Measurements from ENCODE around the gene ORAI3. TPM values are rescaled to one million over a fixed set of nuclear protein-coding genes. Genes with fewer than 3 reads are reported as not detected.

The ORAI3 gene
- total RNA-seq, 1 experiment from 2014 or later: 10.8 TPM

- Mint-ChIP-seq H3K4me3 (no peak overlapping the region), H3K4me1 (peaks cover 13% of the 10 kb centered on the region), H3K27ac (no peak overlapping the region), H3K9me3 (no peaks in the 10 kb centered on the region), H3K36me3 (peaks cover 50% of the 10 kb centered on the region), H3K27me3 (ENCODE audit: low read depth) (no peaks in the 10 kb centered on the region)
- ATAC-seq: peak; percentile 97
- no peak for TF ChIP-seq ZNF416 (CRISPR knock-in tag; IDR thresholded peaks at IDR 0.05)
- no peak for TF ChIP-seq IRF2 (CRISPR knock-in tag; IDR thresholded peaks at IDR 0.05; ENCODE audit: borderline replicate concordance, low read depth)
- TF ChIP-seq SOX15 (CRISPR knock-in tag; IDR thresholded peaks at IDR 0.05): no peak
- TF ChIP-seq USF1 (CRISPR knock-in tag; IDR thresholded peaks at IDR 0.05): peak; percentile 50; the same call in 1 of the 2 replicates
- no peak for TF ChIP-seq ZNF138 (CRISPR knock-in tag; conservative IDR thresholded peaks at IDR 0.05)
- no peak for TF ChIP-seq ZNF423 (CRISPR knock-in tag; IDR thresholded peaks at IDR 0.05)
- no peak for TF ChIP-seq ESRRA (CRISPR knock-in tag; IDR thresholded peaks at IDR 0.05; ENCODE audit: borderline replicate concordance)
- TF ChIP-seq NFATC4 (CRISPR knock-in tag; IDR thresholded peaks at IDR 0.05): no peak
- no peak for TF ChIP-seq ZNF219 (CRISPR knock-in tag; IDR thresholded peaks at IDR 0.05; ENCODE audit: borderline replicate concordance)
- no peak for TF ChIP-seq ZNF121 (CRISPR knock-in tag; IDR thresholded peaks at IDR 0.05)
- TF ChIP-seq PREB (CRISPR knock-in tag; IDR thresholded peaks at IDR 0.05; ENCODE audit: borderline replicate concordance): no peak
- peak; percentile 56 for TF ChIP-seq USF2 (CRISPR knock-in tag; IDR thresholded peaks at IDR 0.05)
- TF ChIP-seq ZNF232 (CRISPR knock-in tag; IDR thresholded peaks at IDR 0.05): no peak
- TF ChIP-seq GRHL2 (CRISPR knock-in tag; IDR thresholded peaks at IDR 0.05; ENCODE audit: insufficient replicate concordance, severe bottlenecking): no peak
- TF ChIP-seq E2F4 (CRISPR knock-in tag; IDR thresholded peaks at IDR 0.05; ENCODE audit: borderline replicate concordance, low read depth): no peak
- no peak for TF ChIP-seq RORB (CRISPR knock-in tag; IDR thresholded peaks at IDR 0.05)
- no peak for TF ChIP-seq PRRX2 (CRISPR knock-in tag; IDR thresholded peaks at IDR 0.05)
- no peak for TF ChIP-seq NR2C2 (CRISPR knock-in tag; IDR thresholded peaks at IDR 0.05)
- TF ChIP-seq ZBTB21 (CRISPR knock-in tag; IDR thresholded peaks at IDR 0.05; ENCODE audit: borderline replicate concordance): no peak
- 0 out of 2 replicates have a peak, but pooled peaks have one; percentile 13 for TF ChIP-seq SP1 (CRISPR knock-in tag; conservative IDR thresholded peaks at IDR 0.05)
- TF ChIP-seq CTCF (IDR thresholded peaks at IDR 0.05): peak; percentile 81
- peak; percentile 48; the same call in 1 of the 2 replicates for TF ChIP-seq HMGXB4 (CRISPR knock-in tag; IDR thresholded peaks at IDR 0.05)
- ChIA-PET POLR2A (interaction anchor here (1.0 to 1.3 kb wide), 4 partner anchors 12 to 67 kb away, joined by 3 to 8 read pairs (median 4); partner anchors contain the start of gene FBXL19), CTCF (interaction anchor here (0.6 to 4.2 kb wide), 34 partner anchors 8 to 849 kb away, joined by 3 to 79 read pairs (median 4); partner anchors contain the start of genes CTF1, FBRS, FBXL19 and HSD3B7)
- DNase-seq (ENCODE audit: low spot score): peak; percentile 82
Observed at GRCh38 chr16:30941600-30942425, 7.1 kb upstream of the ORAI3 start.

All from WTC11 (cell line).